Motor neuron (in vitro differentiated cells): ENCODE measurements around the gene MBNL2. TPM values are rescaled to one million over a fixed set of nuclear protein-coding genes. Genes with fewer than 3 reads are reported as not detected.

Experiments
- total RNA-seq, 8 experiments: library from RNA; unstranded; fragments of 300-600 nt; gene quantifications; 2 replicates each; pipeline versions ENCODE4 v1.2.3 to v1.2.4, GENCODE V29; 2022

MBNL2 gene
- total RNA-seq, 8 experiments from 2014 or later = 6.9 to 317 (median 54.7) TPM

Other genes with a start within 250 kb of the MBNL2 start
- under 1 TPM in 4 of 8 experiments, not detected in 4; 0.14 to 0.54 (median 0.39) TPM for gene OXGR1, start 227.9 kb upstream of the MBNL2 start, total RNA-seq
- gene RAP2A, start 211.8 kb downstream of the MBNL2 start, total RNA-seq = 100 to 1,000 TPM in 3 of 8 experiments, 10 to 100 TPM in 5; 20.4 to 257 (median 31.1) TPM